ENCODE data around the gene SERPINA5. TPM values are rescaled to one million over a fixed set of nuclear protein-coding genes. Genes with fewer than 3 reads are reported as not detected.

SERPINA5 gene
- total and polyA plus RNA-seq, 2 of the 13 experiments (the other 11 are each of a cell fraction or from before 2014, with no cell fraction given) = 449 to 498 TPM

DNA sequence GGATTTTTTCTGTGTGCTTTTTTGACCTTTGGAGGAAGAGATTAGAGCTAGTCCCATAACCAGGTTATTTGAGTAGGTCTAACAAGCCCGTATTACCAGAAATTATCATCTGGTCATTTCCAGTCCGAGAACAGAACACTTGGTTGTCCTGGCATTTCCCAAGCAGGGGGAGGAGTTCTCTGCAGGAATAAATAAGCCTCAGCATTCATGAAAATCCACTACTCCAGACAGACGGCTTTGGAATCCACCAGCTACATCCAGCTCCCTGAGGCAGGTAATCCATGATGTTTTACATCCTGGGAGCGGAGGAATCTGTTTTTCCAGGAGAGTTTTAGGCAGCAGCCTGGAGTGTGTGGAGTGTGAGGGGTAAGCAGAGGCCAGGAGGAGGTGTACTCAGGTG, 30.9 kb downstream of the SERPINA5 start, which contains the start of gene SERPINA3 (continued):
- TF ChIP-seq ZNF292 (CRISPR knock-in tag; IDR thresholded peaks at IDR 0.05; ENCODE audit: borderline replicate concordance, low read depth) = peak; percentile 27; the same call in 1 of the 2 replicates
- peak; percentile 99 for TF ChIP-seq POLR2G (IDR thresholded peaks at IDR 0.05; ENCODE audit: low read depth, low read length)
- peak; percentile 49; the same call in 1 of the 2 replicates for TF ChIP-seq ZNF547 (CRISPR knock-in tag; IDR thresholded peaks at IDR 0.05)
- TF ChIP-seq CREB1 (IDR thresholded peaks at IDR 0.05) = no peak
- TF ChIP-seq CREB1 (CRISPR knock-in tag; IDR thresholded peaks at IDR 0.05) = peak; percentile 47; the same call in 1 of the 2 replicates
- 0 out of 2 replicates have a peak, but pooled peaks have one; percentile 9 for TF ChIP-seq NR2F2 (IDR thresholded peaks at IDR 0.05; ENCODE audit: borderline replicate concordance, low read depth)
- TF ChIP-seq TAF1 (CRISPR knock-in tag; IDR thresholded peaks at IDR 0.05) = peak; percentile 64
- TF ChIP-seq ZBTB49 (CRISPR knock-in tag; IDR thresholded peaks at IDR 0.05; ENCODE audit: borderline replicate concordance) = peak; percentile 35; the same call in 1 of the 2 replicates
- TF ChIP-seq, protein P1, sequence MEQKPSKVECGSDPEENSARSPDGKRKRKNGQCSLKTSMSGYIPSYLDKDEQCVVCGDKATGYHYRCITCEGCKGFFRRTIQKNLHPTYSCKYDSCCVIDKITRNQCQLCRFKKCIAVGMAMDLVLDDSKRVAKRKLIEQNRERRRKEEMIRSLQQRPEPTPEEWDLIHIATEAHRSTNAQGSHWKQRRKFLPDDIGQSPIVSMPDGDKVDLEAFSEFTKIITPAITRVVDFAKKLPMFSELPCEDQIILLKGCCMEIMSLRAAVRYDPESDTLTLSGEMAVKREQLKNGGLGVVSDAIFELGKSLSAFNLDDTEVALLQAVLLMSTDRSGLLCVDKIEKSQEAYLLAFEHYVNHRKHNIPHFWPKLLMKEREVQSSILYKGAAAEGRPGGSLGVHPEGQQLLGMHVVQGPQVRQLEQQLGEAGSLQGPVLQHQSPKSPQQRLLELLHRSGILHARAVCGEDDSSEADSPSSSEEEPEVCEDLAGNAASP (CRISPR knock-in tag; IDR thresholded peaks at IDR 0.05; ENCODE audit: borderline replicate concordance) = peak; percentile 11
- 0 out of 2 replicates have a peak, but pooled peaks have one; percentile 37 for TF ChIP-seq ZNF501 (CRISPR knock-in tag; IDR thresholded peaks at IDR 0.05)
- TF ChIP-seq, protein P2, sequence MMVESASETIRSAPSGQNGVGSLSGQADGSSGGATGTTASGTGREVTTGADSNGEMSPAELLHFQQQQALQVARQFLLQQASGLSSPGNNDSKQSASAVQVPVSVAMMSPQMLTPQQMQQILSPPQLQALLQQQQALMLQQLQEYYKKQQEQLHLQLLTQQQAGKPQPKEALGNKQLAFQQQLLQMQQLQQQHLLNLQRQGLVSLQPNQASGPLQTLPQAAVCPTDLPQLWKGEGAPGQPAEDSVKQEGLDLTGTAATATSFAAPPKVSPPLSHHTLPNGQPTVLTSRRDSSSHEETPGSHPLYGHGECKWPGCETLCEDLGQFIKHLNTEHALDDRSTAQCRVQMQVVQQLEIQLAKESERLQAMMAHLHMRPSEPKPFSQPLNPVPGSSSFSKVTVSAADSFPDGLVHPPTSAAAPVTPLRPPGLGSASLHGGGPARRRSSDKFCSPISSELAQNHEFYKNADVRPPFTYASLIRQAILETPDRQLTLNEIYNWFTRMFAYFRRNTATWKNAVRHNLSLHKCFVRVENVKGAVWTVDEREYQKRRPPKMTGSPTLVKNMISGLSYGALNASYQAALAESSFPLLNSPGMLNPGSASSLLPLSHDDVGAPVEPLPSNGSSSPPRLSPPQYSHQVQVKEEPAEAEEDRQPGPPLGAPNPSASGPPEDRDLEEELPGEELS (CRISPR knock-in tag; IDR thresholded peaks at IDR 0.05) = 0 out of 2 replicates have a peak, but pooled peaks have one; percentile 26
- TF ChIP-seq, protein P3, sequence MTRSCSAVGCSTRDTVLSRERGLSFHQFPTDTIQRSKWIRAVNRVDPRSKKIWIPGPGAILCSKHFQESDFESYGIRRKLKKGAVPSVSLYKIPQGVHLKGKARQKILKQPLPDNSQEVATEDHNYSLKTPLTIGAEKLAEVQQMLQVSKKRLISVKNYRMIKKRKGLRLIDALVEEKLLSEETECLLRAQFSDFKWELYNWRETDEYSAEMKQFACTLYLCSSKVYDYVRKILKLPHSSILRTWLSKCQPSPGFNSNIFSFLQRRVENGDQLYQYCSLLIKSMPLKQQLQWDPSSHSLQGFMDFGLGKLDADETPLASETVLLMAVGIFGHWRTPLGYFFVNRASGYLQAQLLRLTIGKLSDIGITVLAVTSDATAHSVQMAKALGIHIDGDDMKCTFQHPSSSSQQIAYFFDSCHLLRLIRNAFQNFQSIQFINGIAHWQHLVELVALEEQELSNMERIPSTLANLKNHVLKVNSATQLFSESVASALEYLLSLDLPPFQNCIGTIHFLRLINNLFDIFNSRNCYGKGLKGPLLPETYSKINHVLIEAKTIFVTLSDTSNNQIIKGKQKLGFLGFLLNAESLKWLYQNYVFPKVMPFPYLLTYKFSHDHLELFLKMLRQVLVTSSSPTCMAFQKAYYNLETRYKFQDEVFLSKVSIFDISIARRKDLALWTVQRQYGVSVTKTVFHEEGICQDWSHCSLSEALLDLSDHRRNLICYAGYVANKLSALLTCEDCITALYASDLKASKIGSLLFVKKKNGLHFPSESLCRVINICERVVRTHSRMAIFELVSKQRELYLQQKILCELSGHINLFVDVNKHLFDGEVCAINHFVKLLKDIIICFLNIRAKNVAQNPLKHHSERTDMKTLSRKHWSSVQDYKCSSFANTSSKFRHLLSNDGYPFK (CRISPR knock-in tag; IDR thresholded peaks at IDR 0.05; ENCODE audit: borderline replicate concordance) = 0 out of 2 replicates have a peak, but pooled peaks have one; percentile 0
- peak; percentile 68 for TF ChIP-seq BCL6 (CRISPR knock-in tag; IDR thresholded peaks at IDR 0.05)
- TF ChIP-seq SMAD3 (CRISPR knock-in tag; IDR thresholded peaks at IDR 0.05) = peak; percentile 75
- 0 out of 2 replicates have a peak, but pooled peaks have one; percentile 50 for TF ChIP-seq ZNF124 (CRISPR knock-in tag; IDR thresholded peaks at IDR 0.05)
- TF ChIP-seq ZNF12 (CRISPR knock-in tag; IDR thresholded peaks at IDR 0.05) = 0 out of 2 replicates have a peak, but pooled peaks have one; percentile 57
- TF ChIP-seq ZNF557 (CRISPR knock-in tag; IDR thresholded peaks at IDR 0.05) = 0 out of 2 replicates have a peak, but pooled peaks have one; percentile 42
- no peak for TF ChIP-seq ZFP62 (CRISPR knock-in tag; IDR thresholded peaks at IDR 0.05)
- TF ChIP-seq HNRNPK (IDR thresholded peaks at IDR 0.05; ENCODE audit: low read depth, low read length, poor library complexity, severe bottlenecking) = no peak
- peak; percentile 31; the same call in 1 of the 2 replicates for TF ChIP-seq NCOR1 (IDR thresholded peaks at IDR 0.05; ENCODE audit: borderline replicate concordance, low read length)
- peak; percentile 72 for TF ChIP-seq MED13 (CRISPR knock-in tag; IDR thresholded peaks at IDR 0.05)
- no peak for TF ChIP-seq PLRG1 (conservative IDR thresholded peaks at IDR 0.05)
- TF ChIP-seq ZNF331 (CRISPR knock-in tag; IDR thresholded peaks at IDR 0.05) = peak; percentile 38; the same call in 1 of the 2 replicates
